ENCODE data around the gene PEMT.

DNA sequence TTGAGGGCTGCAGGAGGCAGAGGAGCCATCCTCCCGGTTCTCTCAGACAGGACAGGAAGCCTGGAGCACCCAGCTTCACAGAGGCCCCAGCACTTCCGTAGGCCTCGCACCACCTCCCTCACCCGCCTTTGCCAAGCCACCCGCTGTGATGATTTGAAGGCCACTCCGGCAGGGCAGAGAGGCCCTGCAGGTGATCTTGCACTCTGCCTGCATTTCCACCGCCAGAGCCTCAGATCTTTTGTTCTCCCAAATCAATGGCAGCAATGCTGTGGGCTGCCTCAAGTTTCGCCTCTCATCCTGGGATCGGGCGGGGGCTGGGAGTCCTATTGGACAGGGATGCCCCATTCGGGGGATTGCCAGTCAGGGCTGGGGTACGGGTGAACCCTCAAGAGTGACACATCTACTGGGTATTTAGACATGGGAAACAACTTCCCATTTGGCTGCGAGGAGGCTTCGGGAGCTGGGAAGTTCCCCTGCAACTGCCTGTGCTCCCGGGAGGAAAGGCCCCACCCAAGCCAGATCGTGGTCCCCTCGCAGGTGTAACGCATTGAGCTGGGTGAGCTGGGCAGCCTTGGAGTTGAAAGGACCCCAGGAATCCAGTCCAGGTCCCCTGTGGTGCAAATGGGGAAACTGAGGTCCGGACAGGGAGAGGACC lies 34.8 kb upstream of the PEMT start:
- TF ChIP-seq, protein P1, sequence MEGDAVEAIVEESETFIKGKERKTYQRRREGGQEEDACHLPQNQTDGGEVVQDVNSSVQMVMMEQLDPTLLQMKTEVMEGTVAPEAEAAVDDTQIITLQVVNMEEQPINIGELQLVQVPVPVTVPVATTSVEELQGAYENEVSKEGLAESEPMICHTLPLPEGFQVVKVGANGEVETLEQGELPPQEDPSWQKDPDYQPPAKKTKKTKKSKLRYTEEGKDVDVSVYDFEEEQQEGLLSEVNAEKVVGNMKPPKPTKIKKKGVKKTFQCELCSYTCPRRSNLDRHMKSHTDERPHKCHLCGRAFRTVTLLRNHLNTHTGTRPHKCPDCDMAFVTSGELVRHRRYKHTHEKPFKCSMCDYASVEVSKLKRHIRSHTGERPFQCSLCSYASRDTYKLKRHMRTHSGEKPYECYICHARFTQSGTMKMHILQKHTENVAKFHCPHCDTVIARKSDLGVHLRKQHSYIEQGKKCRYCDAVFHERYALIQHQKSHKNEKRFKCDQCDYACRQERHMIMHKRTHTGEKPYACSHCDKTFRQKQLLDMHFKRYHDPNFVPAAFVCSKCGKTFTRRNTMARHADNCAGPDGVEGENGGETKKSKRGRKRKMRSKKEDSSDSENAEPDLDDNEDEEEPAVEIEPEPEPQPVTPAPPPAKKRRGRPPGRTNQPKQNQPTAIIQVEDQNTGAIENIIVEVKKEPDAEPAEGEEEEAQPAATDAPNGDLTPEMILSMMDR (IDR thresholded peaks at IDR 0.05): no peak
- no peak for TF ChIP-seq POLR2A (IDR thresholded peaks at IDR 0.05)
